Measurements from ENCODE around the gene TCOF1.

TCOF1 gene

DNA sequence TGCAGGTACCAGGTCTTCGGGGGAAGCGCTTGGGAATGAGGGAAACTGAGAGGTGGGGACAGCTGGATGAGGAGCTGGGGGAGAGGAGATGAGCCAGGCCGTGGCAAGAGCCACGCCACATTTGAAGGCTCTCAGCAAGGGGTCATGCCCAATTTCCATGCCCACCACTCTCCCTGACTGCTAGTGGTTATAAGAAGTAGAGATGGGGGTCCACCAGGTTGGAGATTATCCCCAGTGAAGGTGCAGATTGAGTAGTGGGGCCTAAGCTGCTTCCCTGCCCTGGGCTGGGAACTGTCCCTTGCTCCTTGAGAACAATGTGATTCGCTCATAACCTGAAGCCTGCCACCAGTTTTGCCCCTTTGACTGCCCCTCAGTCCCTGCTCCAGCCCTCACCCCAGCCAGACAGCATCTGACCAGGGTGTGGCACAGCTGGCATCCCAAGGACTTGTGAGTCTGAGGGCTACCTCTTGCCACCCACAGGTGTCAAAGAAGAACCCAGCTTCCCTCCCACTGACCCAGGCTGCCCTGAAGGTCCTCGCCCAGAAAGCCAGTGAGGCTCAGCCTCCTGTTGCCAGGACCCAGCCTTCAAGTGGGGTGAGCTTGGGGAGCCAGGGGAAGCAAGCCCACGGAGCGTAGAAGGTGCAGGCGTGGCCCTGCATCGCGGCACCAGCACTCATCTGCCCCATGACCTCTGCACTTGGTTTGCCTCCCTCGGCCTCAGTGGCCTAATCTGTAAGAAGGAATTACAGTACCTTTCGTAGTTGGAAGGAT is 33.8 kb downstream of the TCOF1 start:
- no peak for DNase-seq (ENCODE audit: low spot score)

DNA sequence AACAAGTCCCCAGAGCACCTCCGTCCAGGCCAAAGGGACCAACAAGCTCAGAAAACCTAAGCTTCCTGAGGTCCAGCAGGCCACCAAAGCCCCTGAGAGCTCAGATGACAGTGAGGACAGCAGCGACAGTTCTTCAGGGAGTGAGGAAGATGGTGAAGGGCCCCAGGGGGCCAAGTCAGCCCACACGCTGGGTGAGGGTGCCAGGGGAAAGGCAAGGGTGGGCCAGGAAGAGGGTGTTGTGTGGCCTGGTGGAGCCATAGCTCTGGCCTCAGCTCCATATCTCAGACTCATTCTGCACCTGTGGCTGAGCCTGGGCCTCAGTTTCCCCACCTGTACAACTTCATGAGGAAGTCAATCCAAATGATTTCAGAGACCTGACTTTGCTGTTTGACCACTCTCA is 34.5 kb downstream of the TCOF1 start:
- DNase-seq (ENCODE audit: low spot score) = no peak

- DNase-seq (ENCODE audit: low spot score) = no peak
These were observed 35.2 kb downstream of the TCOF1 start for GRCh38 chr5:150392680-150393079.

- no peak for DNase-seq (ENCODE audit: low spot score)
These were observed 35.7 kb downstream of the TCOF1 start for GRCh38 chr5:150393096-150393645.

DNA sequence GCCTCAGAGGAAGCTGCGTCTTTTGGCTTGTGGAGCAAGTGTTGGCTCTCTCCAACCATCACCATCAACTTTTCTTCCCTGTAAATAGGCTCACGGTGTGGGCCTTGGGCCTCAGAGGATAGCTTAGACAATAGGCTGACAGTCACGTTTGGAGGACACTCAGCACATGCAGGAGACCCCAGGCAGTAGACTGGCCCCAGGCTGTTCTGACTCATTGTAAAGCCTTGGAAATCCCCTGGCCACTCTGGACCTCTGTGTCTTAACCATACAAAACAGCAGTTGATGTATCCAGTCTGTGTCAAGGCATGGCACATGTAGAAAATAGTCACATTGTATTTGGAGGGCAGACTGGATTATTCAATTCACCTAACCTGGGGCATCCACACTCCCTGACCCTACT is 36.6 kb downstream of the TCOF1 start:
- DNase-seq (ENCODE audit: low spot score) = no peak

DNA sequence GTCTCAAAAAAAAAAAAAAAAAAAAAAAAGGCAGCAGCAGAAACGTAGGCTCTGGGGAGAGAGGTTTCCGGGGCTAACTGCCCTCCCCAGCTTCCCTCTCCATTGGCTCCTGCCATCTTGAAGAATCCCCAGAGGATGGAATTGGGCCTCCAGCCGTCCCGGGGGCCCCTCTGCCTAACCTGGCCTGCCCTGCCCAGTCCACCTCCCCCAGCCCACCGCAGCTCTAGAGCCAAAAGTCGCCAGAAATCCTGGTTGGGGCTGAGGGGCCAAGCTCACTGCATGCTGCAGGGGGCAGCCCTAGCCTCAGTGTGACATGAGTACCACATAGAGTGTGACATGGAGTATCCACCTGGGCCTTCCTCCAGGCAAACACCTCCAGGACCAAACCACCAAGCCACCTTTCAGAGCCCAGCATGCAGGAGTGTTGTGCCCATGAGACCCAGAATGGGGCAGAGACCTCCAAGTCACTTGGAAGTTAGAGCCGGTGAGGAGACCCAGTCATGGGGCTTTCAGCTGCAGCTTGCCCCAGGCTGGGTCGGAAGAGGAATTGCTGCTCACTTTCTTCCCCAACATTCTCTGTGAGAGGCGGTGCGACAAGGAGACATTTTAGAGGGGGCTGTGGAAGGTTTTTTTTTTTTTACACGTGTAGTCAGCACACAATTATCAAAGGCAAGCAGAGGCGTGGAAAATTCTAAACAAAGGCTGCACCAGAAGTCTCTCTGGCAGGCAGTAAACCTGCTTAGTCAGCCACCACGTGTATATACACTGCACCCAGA is 37.6 kb downstream of the TCOF1 start:
- DNase-seq (ENCODE audit: low spot score) = no peak

DNA sequence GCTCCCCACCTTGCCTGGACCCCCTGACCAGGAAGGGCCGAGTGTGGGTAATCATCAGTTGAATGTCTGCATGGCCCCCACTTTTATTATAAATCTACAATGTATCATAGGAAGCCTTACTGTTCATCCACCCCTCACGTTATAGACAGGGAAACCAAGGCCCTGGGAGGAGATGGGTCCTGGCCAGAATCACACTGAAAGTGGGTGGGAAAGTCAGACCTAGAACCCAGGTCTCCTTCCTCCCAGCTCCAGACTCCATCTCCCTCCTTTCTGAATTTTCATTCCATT is 38.1 kb downstream of the TCOF1 start:
- DNase-seq (ENCODE audit: low spot score) = no peak

GRCh38 chr5:150396267-150396666 is 38.8 kb downstream of the TCOF1 start:
- DNase-seq (ENCODE audit: low spot score) = no peak

DNA sequence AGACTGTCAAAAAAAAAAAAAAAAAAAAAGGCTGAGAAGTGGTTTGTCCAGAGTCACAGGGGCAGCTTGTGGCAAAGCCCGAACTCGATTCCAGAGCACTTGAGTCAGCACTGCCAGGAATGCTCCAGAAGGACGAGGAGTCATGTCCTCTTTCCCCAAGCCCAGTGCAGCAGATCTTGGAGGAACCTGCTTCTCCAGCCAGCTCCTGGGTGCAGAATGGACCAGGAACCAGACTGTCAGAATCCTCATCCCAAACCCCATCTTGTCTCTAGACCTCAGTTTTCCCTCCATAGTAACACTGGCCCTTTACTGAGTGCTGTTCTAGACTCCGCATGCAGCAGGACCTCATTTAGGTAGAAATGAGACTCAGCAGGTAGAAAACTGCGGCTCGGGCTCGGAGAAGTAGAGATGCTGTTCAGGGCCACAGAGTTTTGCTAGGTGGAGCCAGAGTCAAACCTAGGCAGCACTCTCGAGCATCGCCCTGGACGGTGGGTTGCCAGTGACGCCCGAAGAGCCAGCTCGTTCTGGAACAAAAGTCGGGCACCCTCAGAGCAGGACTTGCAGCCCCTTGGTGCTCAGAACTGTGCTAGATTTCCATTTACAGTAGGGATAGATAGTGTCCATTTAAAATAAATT is 39.8 kb downstream of the TCOF1 start:
- no peak for DNase-seq (ENCODE audit: low spot score)

DNA sequence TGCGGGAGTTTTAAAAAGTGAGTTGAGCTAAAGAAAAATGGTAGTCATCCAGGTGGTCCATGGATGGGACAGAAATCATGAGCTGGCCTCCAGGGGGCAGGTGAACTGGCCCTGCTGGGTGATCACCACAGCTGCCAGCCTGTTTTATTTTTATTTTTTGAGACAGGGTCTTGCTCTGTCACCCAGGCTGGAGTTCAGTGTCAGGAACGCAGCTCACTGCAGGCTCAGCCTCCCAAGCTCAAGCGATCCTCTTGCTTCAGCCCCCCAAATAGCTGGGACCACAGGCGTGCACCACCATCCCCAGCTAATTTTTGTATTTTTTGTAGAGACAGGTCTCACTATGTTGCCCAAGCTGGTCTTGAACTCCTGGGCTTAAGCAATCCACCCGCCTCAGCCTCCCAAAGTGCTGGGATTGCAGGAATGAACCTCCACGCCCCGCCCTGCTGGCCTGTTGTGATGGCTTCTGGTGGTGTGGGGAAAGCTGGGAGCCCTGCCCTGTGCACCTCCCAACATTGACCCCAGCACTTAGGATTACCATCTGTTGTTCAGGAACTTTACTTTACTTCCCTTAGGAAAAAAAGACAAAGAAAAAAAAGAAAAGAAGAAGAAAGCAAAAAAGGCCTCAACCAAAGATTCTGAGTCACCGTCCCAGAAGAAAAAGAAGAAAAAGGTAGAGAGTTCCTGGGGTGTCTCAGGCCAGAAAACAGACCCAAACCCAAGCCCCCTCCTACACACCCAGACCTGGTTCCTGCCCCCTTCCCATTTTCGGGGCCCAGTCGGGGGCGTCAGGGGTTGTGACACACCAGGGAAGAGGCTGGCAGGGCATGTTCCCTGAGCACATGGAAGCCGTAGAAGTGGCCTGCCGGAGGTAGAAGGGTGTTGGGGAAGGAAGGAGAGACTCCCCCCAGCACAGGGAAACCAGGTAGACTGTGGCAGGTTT is 40.6 kb downstream of the TCOF1 start:
- no peak for DNase-seq (ENCODE audit: low spot score)

GRCh38 chr5:150398722-150399523 is 41.4 kb downstream of the TCOF1 start:
- DNase-seq (ENCODE audit: low spot score) = peak; percentile 59

GRCh38 chr5:150399524-150400211 is 42.2 kb downstream of the TCOF1 start:
- DNase-seq (ENCODE audit: low spot score) = no peak

DNA sequence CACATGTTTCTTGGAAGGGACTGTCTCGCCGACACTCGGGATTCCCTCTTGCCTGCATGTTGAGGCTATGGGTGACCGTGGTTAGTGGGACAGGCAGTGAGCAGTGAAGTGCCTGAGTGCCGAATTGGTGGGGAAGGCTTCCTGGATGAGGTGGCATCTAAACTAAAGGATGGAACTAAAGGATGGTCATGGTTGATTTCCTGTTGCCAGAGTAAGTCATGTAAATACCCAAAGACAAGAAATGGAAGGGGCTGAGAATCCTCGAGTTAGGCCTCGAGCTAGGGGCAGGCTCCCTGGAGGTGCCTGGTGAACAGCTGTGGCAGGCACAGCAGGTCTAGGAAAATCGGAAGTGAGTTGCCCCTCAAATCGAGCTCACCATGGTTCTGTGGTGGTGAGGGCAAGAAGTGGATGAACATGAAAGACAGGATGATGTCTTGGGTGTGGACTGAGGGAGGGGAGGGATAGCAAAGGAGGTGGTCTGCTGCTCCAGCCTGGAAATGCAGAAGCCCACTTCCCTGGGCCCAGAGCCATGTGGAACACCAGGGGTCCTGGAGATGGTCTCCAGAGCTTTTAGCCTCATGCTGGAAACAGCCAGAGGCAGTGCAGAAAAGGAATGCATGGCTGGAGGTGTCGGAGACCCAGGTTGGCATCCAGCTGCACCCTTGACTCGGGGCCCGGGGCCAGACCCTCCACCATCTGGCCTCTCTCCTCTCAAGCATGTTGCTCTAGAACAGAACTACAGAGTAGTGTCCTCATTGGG is 43.0 kb downstream of the TCOF1 start:
- no peak for DNase-seq (ENCODE audit: low spot score)

- no peak for DNase-seq (ENCODE audit: low spot score)
These were observed 43.5 kb downstream of the TCOF1 start for GRCh38 chr5:150401076-150401375.

- DNase-seq (ENCODE audit: low spot score) = no peak
These were observed 44.1 kb downstream of the TCOF1 start for GRCh38 chr5:150401376-150402228.

DNA sequence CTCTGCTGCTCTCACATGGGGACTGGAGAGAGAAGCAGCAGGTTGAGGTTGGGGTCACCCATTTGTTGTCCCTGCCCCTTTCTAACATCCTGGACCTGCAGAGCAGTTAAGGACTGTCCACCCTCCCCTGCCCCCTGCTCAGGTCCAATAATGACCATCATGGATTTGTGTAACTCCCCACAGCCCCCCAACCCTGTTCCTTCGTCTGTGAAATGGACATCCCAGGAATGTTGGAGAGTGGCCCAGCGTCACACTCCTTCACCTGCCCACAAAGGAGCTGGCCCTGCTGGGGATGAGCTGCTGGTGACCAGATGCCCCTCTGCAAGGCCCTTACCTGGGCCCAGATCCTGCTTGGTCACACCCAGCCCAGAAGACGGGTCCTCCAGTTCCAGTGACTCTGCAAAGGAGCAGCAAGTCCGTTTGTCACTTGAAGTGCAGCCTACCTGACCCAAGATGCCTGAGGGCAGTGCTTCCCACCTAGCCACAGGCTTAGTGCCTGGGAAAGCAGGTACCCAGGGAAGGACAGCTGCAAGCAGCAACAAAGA is 44.8 kb downstream of the TCOF1 start:
- no peak for DNase-seq (ENCODE audit: low spot score)

DNA sequence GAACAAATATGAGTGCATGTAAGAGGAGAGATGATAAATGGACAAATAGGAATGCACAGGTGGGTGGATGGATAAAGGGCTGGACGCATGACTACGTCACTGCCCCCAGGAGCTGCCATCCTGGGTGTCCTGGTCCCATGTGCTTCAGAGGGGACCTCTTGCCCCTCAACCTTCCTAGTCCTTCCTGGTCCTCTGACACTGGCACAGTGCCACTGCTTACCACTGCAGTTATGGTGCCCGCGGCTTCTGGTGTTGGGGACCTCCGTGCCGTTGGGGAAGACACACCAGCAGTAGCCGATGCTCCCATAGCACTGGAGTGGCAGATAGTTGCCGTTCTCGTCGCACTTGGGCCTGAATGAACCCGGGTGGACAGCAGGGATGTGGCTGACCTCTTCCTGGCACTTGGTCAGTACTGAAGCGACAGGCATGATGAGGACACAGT is 45.4 kb downstream of the TCOF1 start:
- DNase-seq (ENCODE audit: low spot score) = no peak

- DNase-seq (ENCODE audit: low spot score) = no peak
These were observed 46.6 kb downstream of the TCOF1 start for GRCh38 chr5:150404121-150404520.

DNA sequence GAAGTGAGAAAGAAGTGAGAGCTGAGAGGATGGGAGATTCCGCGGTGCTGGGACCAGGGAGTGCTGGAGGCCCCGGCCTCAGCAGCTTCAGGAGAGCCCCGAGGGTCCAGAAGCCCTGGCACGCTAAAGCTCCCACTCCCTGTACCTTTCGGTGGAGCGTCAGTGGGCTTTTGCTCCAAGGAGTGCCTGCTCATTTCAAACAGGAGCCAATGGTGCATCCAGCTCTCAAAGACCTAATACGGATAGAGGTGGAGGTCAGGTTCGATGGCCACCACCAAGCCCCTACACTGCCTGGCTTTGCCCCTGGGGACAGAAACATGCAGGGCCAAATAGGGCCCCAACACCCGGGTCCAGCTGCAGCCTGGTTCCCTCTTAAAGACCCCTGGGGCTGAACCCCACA is 47.0 kb downstream of the TCOF1 start:
- DNase-seq (ENCODE audit: low spot score) = no peak
